ENCODE results near the gene TMIGD1.
A peak's percentile ranks its signal among the peaks of the same experiment; 100 is the strongest.
"Not testable (repeated sequence)": the region's sequence is repeated elsewhere in the genome, so short reads cannot be mapped to it uniquely, and the experiment has no call there.

TMIGD1 gene

GRCh38 chr17:30368912-30369720 is 35.3 kb upstream of the TMIGD1 start:
- H3K27me3 Mint-ChIP-seq (ENCODE audit: low read depth), result no peaks in the 10 kb centered on the region
- peaks cover 2% of the 10 kb centered on the region for H3K36me3 Mint-ChIP-seq (ENCODE audit: low read depth)
- no peak overlapping the region for H3K4me3 Mint-ChIP-seq
- no peaks in the 10 kb centered on the region for H3K9me3 Mint-ChIP-seq
- no peak overlapping the region for H3K27ac Mint-ChIP-seq
- H3K4me1 Mint-ChIP-seq (ENCODE audit: low read depth), result peaks cover 21% of the 10 kb centered on the region

GRCh38 chr17:30366536-30366935 is 32.7 kb upstream of the TMIGD1 start:
- H3K4me1 Mint-ChIP-seq (ENCODE audit: low read depth), result peaks cover 27% of the 10 kb centered on the region
- no peak overlapping the region for H3K4me3 Mint-ChIP-seq
- H3K27me3 Mint-ChIP-seq (ENCODE audit: low read depth), result no peaks in the 10 kb centered on the region

GRCh38 chr17:30363715-30364202 is 29.9 kb upstream of the TMIGD1 start:
- H3K27me3 Mint-ChIP-seq (ENCODE audit: low read depth), result no peaks in the 10 kb centered on the region
- peak overlapping the region; percentile 1 for H3K4me3 Mint-ChIP-seq
- peak overlapping the region; percentile 84 for H3K27ac Mint-ChIP-seq

More at GRCh38 chr17:30366536-30366935, 32.7 kb upstream of the TMIGD1 start:
- Mint-ChIP-seq H3K9me3 (peaks cover 3% of the 10 kb centered on the region), H3K27ac (no peak overlapping the region), H3K36me3 (ENCODE audit: low read depth) (peaks cover 4% of the 10 kb centered on the region)

GRCh38 chr17:30361766-30362279 is 28.0 kb upstream of the TMIGD1 start:
- Mint-ChIP-seq H3K4me3 (no peak overlapping the region), H3K9me3 (peaks cover 20% of the 10 kb centered on the region), H3K4me1 (ENCODE audit: low read depth) (peaks cover 25% of the 10 kb centered on the region), H3K27me3 (ENCODE audit: low read depth) (no peaks in the 10 kb centered on the region), H3K36me3 (ENCODE audit: low read depth) (peaks cover 11% of the 10 kb centered on the region), H3K27ac (no peak overlapping the region)

More at GRCh38 chr17:30363715-30364202, 29.9 kb upstream of the TMIGD1 start:
- peaks cover 13% of the 10 kb centered on the region for H3K36me3 Mint-ChIP-seq (ENCODE audit: low read depth)
- peaks cover 20% of the 10 kb centered on the region for H3K9me3 Mint-ChIP-seq
- peaks cover 25% of the 10 kb centered on the region for H3K4me1 Mint-ChIP-seq (ENCODE audit: low read depth)

DNA sequence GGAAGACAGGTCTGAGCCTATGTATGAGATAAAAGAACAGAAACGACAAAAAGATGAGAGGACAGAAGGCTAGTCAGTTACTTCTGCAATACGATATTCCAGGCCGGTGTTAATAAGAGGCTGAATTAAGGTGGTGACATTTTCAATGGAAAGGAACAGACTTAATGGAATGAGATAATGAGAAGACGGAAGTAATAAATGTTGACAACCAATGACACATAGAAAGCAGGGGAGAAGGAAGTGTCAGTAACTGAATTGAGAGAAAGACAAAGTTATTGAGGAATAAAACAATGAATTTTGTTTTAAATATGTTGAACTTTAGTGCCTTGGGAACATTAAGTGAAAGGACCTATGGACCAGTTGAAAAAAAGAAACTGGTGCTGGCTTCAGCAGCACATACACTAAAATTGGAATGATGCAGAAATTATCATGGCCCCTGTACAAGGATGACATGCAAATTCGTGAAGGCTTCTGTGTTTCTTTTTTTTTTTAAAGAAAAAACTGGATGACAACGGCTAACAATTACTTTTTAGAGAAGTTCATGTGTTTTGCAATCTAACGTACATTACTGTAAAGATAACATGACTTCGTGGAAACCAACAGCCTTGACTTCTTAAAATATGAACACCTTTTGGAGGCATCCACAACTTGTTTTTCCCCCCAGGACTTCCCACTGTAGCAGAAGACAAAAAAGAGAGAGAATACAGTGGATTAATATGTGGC is 26.4 kb upstream of the TMIGD1 start:
- H3K4me1 Mint-ChIP-seq (ENCODE audit: low read depth), result peaks cover 18% of the 10 kb centered on the region
- no peak overlapping the region for H3K27ac Mint-ChIP-seq
- no peaks in the 10 kb centered on the region for H3K27me3 Mint-ChIP-seq (ENCODE audit: low read depth)
- peaks cover 11% of the 10 kb centered on the region for H3K36me3 Mint-ChIP-seq (ENCODE audit: low read depth)
- no peak overlapping the region for H3K4me3 Mint-ChIP-seq
- peaks cover 20% of the 10 kb centered on the region for H3K9me3 Mint-ChIP-seq

DNA sequence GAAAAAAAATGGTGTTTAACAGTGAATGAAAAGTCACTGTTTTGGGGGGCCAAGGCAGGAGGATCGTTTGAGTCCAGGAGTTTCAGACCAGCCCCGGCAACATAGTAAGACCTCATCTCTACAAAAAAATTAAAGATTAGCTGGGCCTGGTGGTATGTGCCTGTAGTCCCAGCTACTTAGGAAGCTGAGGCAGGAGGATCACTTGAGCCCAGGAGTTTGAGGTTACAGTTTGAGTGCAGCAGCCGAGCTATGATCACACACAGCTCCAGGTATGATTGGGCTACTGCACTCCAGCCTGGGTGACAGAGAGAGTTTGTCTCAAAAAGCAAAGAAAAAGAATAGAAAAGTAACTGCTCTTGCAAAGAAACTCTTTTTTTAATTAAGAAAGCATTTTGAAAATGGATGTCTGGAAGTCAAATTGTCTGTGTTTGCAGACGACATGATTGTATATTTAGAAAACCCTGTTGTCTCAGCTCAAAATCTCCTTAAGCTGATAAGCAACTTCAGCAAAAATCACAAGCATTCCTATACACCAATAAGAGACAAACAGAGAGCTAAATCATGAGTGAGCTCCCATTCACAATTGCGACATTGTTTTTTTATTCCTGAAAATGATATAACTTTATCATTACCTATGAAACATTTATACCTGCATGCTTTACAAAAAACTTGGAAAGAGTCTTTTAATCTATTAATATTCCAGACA is 24.4 kb upstream of the TMIGD1 start:
- H3K4me3 Mint-ChIP-seq, result no peak overlapping the region
- H3K4me1 Mint-ChIP-seq (ENCODE audit: low read depth), result peaks cover 13% of the 10 kb centered on the region
- peaks cover 11% of the 10 kb centered on the region for H3K36me3 Mint-ChIP-seq (ENCODE audit: low read depth)
- peaks cover 20% of the 10 kb centered on the region for H3K9me3 Mint-ChIP-seq
- no peaks in the 10 kb centered on the region for H3K27me3 Mint-ChIP-seq (ENCODE audit: low read depth)
- no peak overlapping the region for H3K27ac Mint-ChIP-seq

DNA sequence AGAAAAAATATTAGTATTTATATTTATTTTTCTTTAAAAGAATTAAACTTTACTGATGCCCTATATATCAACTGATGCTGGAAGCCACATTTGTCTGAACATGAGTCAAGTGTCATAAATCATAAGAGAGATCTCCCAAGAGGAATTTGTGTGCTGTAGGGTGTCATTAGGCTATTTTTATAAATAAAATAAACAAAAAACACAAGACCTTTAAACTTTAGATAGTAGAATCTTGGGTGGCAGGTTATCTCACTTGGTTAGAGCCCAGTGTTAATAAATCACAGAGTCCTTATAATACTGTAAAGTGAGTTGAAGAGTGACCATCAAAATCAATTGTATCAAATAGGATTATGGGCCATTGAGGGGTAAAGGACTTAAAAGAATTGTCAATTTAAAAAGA is 23.6 kb upstream of the TMIGD1 start:
- no peak overlapping the region for H3K4me3 Mint-ChIP-seq
- H3K27ac Mint-ChIP-seq, result no peak overlapping the region
- H3K36me3 Mint-ChIP-seq (ENCODE audit: low read depth), result peaks cover 11% of the 10 kb centered on the region
- H3K4me1 Mint-ChIP-seq (ENCODE audit: low read depth), result peaks cover 9% of the 10 kb centered on the region
- peaks cover 20% of the 10 kb centered on the region for H3K9me3 Mint-ChIP-seq
- H3K27me3 Mint-ChIP-seq (ENCODE audit: low read depth), result no peaks in the 10 kb centered on the region

- H3K4me3 Mint-ChIP-seq, result no peak overlapping the region
- H3K27me3 Mint-ChIP-seq (ENCODE audit: low read depth), result no peaks in the 10 kb centered on the region
- no peaks in the 10 kb centered on the region for H3K36me3 Mint-ChIP-seq (ENCODE audit: low read depth)
- no peak overlapping the region for H3K27ac Mint-ChIP-seq
- H3K4me1 Mint-ChIP-seq (ENCODE audit: low read depth), result peaks cover 7% of the 10 kb centered on the region
- peaks cover 3% of the 10 kb centered on the region for H3K9me3 Mint-ChIP-seq
Observed at GRCh38 chr17:30354701-30355100, 20.8 kb upstream of the TMIGD1 start.

DNA sequence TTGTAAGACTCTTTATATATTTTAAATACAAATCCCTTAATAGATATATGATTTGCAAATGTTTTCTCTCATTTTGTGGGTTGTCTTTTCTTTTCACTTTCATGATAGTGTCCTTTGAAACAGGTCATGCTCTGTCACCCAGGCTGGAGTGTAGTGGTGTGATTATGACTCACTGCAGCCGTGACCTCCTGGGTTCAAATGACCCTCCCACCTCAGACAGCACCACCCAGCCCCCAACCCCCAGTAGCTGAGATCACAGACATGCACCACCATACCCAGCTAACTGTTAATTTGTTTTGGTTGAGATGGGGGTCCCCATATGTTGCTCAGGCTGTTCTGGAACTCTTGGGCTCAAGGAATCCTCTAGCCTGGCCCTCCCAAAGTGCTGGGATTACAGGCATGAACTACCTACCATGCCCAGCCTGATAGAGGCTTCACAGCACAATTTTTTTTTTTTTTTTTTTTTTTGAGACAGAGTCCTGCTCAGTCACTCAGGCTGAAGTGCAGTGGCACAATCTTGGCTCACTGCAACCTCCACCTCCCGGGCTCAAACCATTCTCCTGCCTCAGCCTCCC is 18.5 kb upstream of the TMIGD1 start:
- Mint-ChIP-seq H3K36me3 (ENCODE audit: low read depth) (no peaks in the 10 kb centered on the region), H3K4me1 (ENCODE audit: low read depth) (peaks cover 7% of the 10 kb centered on the region), H3K9me3 (peaks cover 3% of the 10 kb centered on the region), H3K27ac (no peak overlapping the region), H3K4me3 (no peak overlapping the region), H3K27me3 (ENCODE audit: low read depth) (no peaks in the 10 kb centered on the region)

DNA sequence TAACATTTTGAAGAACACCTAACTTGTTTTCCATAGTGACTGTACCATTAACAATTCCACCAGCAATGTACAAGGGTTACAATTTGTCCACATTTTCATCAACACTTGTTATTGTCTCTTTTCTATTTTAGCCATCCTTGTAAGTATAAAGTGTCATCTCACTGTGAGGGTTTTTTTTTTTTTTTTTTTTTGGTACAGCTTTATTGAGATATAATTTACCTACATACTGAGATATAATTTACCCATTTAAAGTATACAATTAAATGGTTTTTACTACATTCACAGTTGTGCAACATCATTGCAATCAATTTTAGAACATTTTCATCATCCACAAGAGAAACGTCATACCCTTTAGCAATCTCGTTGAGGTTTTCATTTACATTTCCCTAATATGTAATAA is 17.9 kb upstream of the TMIGD1 start:
- no peak overlapping the region for H3K4me3 Mint-ChIP-seq
- H3K9me3 Mint-ChIP-seq, result peaks cover 3% of the 10 kb centered on the region
- no peaks in the 10 kb centered on the region for H3K27me3 Mint-ChIP-seq (ENCODE audit: low read depth)
- peaks cover 7% of the 10 kb centered on the region for H3K4me1 Mint-ChIP-seq (ENCODE audit: low read depth)
- H3K27ac Mint-ChIP-seq, result no peak overlapping the region
- no peaks in the 10 kb centered on the region for H3K36me3 Mint-ChIP-seq (ENCODE audit: low read depth)

- H3K4me1 Mint-ChIP-seq (ENCODE audit: low read depth); H3K27ac Mint-ChIP-seq; H3K36me3 Mint-ChIP-seq (ENCODE audit: low read depth): not testable (repeated sequence)
Observed at GRCh38 chr17:30351263-30351662, 17.4 kb upstream of the TMIGD1 start.

GRCh38 chr17:30349252-30349651 is 15.4 kb upstream of the TMIGD1 start:
- peaks cover 3% of the 10 kb centered on the region for H3K9me3 Mint-ChIP-seq
- no peaks in the 10 kb centered on the region for H3K27me3 Mint-ChIP-seq (ENCODE audit: low read depth)
- H3K36me3 Mint-ChIP-seq (ENCODE audit: low read depth), result no peaks in the 10 kb centered on the region
- no peaks in the 10 kb centered on the region for H3K4me1 Mint-ChIP-seq (ENCODE audit: low read depth)
- no peak overlapping the region for H3K27ac Mint-ChIP-seq
- H3K4me3 Mint-ChIP-seq, result no peak overlapping the region

More at GRCh38 chr17:30351263-30351662, 17.4 kb upstream of the TMIGD1 start:
- not testable (repeated sequence) for H3K9me3 Mint-ChIP-seq; H3K4me3 Mint-ChIP-seq; H3K27me3 Mint-ChIP-seq (ENCODE audit: low read depth)

GRCh38 chr17:30347488-30347887 is 13.6 kb upstream of the TMIGD1 start:
- H3K27me3 Mint-ChIP-seq (ENCODE audit: low read depth), result no peaks in the 10 kb centered on the region
- peaks cover 3% of the 10 kb centered on the region for H3K9me3 Mint-ChIP-seq
- H3K4me1 Mint-ChIP-seq (ENCODE audit: low read depth), result no peaks in the 10 kb centered on the region
- H3K36me3 Mint-ChIP-seq (ENCODE audit: low read depth), result no peaks in the 10 kb centered on the region
- no peak overlapping the region for H3K27ac Mint-ChIP-seq
- H3K4me3 Mint-ChIP-seq, result no peak overlapping the region

GRCh38 chr17:30346221-30346795 is 12.5 kb upstream of the TMIGD1 start:
- no peaks in the 10 kb centered on the region for H3K4me1 Mint-ChIP-seq (ENCODE audit: low read depth)
- H3K36me3 Mint-ChIP-seq (ENCODE audit: low read depth), result no peaks in the 10 kb centered on the region
- no peak overlapping the region for H3K27ac Mint-ChIP-seq
- no peak overlapping the region for H3K4me3 Mint-ChIP-seq
- no peaks in the 10 kb centered on the region for H3K27me3 Mint-ChIP-seq (ENCODE audit: low read depth)
- no peaks in the 10 kb centered on the region for H3K9me3 Mint-ChIP-seq
